ENCODE data around the gene LRCH1. TPM values are rescaled to one million over a fixed set of nuclear protein-coding genes. Genes with fewer than 3 reads are reported as not detected.

The LRCH1 gene
- total and polyA plus RNA-seq, 10 of the 15 experiments (the other 5 are each of a cell fraction or from before 2014, with no cell fraction given), result 5.3 to 48.9 (median 14.4) TPM

- Histone ChIP-seq H3K4me3 (no peak overlapping the region), H3K27ac (ENCODE audit: control insufficient read depth, insufficient read depth) (no peak overlapping the region), H3K79me2 (ENCODE audit: control insufficient read depth, insufficient read depth, low read length) (no peaks in the 10 kb centered on the region), H3K9ac (ENCODE audit: control insufficient read depth, insufficient read depth, low read length) (no peak overlapping the region), H3K27me3 (replicated peaks in 1 of 2; ENCODE audit: control insufficient read depth in 2 of 2, insufficient read depth in 2 of 2, low read length in 1 of 2) (no peaks in the 10 kb centered on the region), H3K4me1 (ENCODE audit: control insufficient read depth, insufficient read depth, low read length) (no peaks in the 10 kb centered on the region), H4K20me1 (ENCODE audit: control insufficient read depth, insufficient read depth) (no peaks in the 10 kb centered on the region), H3K36me3 (ENCODE audit: control insufficient read depth in 2 of 2, insufficient read depth in 2 of 2, low read length in 1 of 2) (peaks cover 9 to 38% of the 10 kb centered on the region in 2 experiments), H3K9me3 (replicated peaks; ENCODE audit: control insufficient read depth, insufficient read depth, low read length) (no peaks in the 10 kb centered on the region; the same call in 2 of the 3 replicates), H2AFZ (ENCODE audit: control insufficient read depth, low read depth, low read length) (no peak overlapping the region), H3K4me2 (ENCODE audit: control insufficient read depth, insufficient read depth) (no peak overlapping the region)
- BruUV-seq (replicated peaks), result no TSS peak
- FAIRE-seq (no peak), ATAC-seq (peak; percentile 74), DNase-seq (ENCODE audit: low read depth, low spot score) (no peak)
- CTCF ChIA-PET, result interaction anchor here (0.6 to 1.3 kb wide), 4 partner anchors 9 to 242 kb away, joined by 3 read pairs; no protein-coding TSS in a partner anchor
- intact Hi-C loops (cut with micrococcal nuclease; ENCODE audit: unreplicated experiment), result no loop called here
- in situ Hi-C loops (cut with MboI), result loop anchor here (5.0 kb wide), 2 partner anchors 176 to 236 kb away; partner anchors contain the start of gene LRCH1
- SMC1A ChIA-PET (ENCODE audit: uncharacterized antibody, unreplicated experiment), result interaction anchor here (0.9 kb wide), 1 partner anchor 177 kb away, joined by 5 read pairs; no protein-coding TSS in a partner anchor
- WGBS (ENCODE audit: insufficient coverage, insufficient replicate concordance, low lambda C conversion rate, missing lambda C conversion rate), result 84% methylated on average over 7 of the region's 7 CpGs
- RAD21 ChIA-PET (ENCODE audit: unreplicated experiment), result no interaction called here
- TF ChIP-seq EGR1 (IDR thresholded peaks at IDR 0.05; ENCODE audit: borderline replicate concordance in 1 of 2, low read depth in 2 of 2, low read length in 2 of 2) (peak in 1 of 2 experiments; percentile 42; a peak in 1 of 3 replicates), PML (IDR thresholded peaks at IDR 0.05; ENCODE audit: low read length) (no peak), CTCF (IDR thresholded peaks at IDR 0.05 in 2 of 3, conservative IDR thresholded peaks at IDR 0.05 in 1 of 3; ENCODE audit: control insufficient read depth in 2 of 3, extremely low read depth in 1 of 3, insufficient read depth in 1 of 3, low read depth in 3 of 3, low read length in 3 of 3) (peak in 2 of 3 experiments; percentile 11 to 33; a peak in 3 of 6 replicates), ZBTB33 (IDR thresholded peaks at IDR 0.05) (no peak)
- POLR2A ChIA-PET, result no interaction called here
These were observed 175.8 kb downstream of the LRCH1 start for GRCh38 chr13:46728777-46729176.

Data from GM12878 (cell line).